Measurements from ENCODE around the gene RHEBL1.

Gene RHEBL1

DNA sequence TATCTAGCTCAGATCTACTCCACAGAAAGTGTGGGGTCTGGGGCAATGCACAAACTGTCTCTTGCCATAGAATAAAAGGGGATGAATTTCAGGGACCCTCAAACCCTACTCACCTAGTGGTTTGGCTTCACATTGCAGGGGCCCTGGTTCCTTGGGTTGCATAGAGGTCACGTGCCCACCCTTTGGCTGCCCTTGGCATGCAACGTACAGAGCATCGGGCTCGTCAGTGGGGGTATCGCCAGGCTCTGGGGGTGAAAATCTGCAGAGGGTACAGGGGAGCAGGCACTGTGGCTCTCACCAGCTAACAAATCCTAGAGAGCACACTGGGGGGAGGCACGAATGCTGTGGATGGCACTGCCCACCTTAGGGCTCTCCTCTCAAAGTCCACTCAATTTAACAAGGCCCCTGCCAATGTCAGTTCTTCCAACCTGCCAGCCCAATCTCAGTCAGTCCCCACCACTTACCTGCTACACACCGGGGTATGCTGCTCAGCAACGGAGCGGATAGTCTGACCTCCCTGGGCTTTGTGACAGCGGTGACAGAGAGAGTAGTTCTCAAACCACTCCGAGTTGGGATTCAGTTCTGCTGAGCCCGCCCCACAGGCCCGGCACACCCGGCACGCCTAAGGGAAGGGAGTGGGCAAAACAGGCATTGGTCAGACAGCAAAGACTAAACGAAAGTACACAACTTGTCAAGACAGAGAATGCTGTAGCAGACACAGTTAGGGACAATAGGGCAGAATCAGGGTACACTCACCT lies 17.1 kb downstream of the RHEBL1 start:
- DNase-seq = no peak

- DNase-seq = no peak
Observed at GRCh38 chr12:49051777-49052438, 17.9 kb downstream of the RHEBL1 start.

- DNase-seq = no peak
Observed at GRCh38 chr12:49051373-49051764, 18.4 kb downstream of the RHEBL1 start.

- DNase-seq = no peak
Observed at GRCh38 chr12:49050507-49051372, 19.0 kb downstream of the RHEBL1 start.

GRCh38 chr12:49049566-49050224 lies 20.1 kb downstream of the RHEBL1 start:
- DNase-seq = no peak

DNA sequence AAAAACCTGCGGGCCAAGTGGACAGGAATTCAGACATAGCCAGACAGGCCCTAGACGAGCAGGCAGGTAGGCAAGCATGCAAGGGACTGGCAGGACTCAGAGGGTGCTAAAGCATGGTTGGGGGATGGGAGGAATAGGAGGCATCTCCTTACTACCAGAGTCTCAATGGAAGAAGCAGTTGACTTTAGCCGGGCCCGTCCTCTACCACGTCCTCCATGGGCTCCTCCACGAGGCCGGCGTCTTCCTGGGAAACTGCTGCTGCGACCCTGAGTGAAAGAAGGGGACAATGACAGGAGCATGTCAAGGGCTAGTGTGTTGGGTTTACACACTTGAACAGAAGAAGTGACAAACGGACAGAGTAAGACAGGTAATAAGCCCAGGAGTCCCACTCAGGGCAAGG lies 20.8 kb downstream of the RHEBL1 start:
- no peak for DNase-seq

GRCh38 chr12:49046129-49046895 lies 23.5 kb downstream of the RHEBL1 start:
- DNase-seq = no peak

GRCh38 chr12:49044660-49045059 lies 25.1 kb downstream of the RHEBL1 start:
- no peak for DNase-seq

- peak; percentile 19 for DNase-seq
Observed at GRCh38 chr12:49043856-49044258, 25.9 kb downstream of the RHEBL1 start.

DNA sequence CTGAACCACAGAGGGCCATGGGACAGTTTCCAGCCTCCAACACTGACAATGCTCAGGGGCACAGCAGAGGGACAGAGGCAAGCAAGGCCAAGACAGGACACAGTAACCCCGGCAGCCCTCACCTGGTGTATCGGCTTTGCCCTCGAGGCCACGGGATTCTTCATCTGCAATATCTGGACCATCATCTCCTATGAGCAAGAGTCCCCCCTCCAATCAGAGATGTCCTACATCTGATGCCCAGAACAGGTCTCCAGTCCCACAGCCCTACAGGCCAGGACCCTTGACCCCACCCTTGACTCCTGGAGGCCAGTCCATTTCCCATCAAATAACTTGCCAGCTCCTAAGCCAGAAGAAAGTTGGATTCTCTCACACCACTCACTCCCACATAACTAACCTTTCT lies 26.5 kb downstream of the RHEBL1 start:
- DNase-seq = no peak

DNA sequence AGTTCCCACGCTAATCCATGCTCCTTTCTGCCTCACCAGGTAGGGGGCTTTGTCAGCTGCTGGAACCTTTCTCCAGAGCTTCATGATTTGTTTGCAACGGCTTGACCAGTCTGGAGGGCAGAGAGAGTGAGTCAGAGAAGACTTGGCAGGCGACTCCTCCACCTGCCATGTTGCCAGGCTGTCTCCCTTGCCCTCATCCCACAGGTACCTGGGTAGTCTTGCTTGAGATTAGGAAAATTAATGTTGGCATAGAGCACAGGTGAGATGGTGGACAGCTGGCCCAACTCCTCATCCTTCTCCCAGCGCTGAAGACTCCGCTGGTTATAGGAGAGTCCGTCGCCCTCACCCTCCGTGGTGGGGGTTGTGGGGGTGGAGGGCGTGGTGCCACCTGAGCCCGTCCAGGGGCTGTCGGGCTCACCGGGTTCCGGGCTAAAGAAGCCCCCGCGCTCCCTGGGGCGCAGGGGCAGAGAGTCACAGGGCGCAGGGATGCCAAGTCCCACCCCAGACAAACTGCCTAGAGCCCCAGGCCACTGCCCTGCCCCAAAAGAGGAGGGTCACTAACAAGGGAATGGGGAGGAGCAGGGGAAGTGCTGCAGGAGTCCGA lies 27.8 kb downstream of the RHEBL1 start:
- no peak for DNase-seq

GRCh38 chr12:49041036-49041880 lies 28.5 kb downstream of the RHEBL1 start:
- no peak for DNase-seq

DNA sequence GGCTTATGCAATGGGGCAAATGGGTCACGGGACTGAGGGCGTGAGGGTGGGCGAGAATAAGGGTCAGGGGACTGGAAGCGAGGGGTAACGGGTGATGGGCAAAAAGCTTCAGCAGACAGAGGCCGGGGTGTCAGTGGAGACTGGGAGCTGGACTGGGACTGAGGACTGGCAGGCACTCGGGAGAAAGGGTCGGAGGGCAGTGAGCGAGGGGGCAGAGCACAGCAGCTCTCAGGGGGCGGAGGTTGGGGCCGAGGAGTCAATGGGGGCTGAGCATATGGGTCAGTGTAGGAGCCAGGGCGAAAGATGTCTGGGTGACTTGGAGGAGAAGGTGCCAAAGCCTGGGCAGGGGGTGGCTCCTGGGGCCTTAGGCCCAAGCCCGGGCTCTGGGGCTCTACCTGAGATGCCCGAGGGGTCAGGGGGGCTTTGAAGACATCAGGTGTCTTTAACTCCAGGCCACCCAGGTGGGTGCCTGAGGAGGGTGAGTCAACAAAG lies 29.4 kb downstream of the RHEBL1 start:
- DNase-seq = no peak

DNA sequence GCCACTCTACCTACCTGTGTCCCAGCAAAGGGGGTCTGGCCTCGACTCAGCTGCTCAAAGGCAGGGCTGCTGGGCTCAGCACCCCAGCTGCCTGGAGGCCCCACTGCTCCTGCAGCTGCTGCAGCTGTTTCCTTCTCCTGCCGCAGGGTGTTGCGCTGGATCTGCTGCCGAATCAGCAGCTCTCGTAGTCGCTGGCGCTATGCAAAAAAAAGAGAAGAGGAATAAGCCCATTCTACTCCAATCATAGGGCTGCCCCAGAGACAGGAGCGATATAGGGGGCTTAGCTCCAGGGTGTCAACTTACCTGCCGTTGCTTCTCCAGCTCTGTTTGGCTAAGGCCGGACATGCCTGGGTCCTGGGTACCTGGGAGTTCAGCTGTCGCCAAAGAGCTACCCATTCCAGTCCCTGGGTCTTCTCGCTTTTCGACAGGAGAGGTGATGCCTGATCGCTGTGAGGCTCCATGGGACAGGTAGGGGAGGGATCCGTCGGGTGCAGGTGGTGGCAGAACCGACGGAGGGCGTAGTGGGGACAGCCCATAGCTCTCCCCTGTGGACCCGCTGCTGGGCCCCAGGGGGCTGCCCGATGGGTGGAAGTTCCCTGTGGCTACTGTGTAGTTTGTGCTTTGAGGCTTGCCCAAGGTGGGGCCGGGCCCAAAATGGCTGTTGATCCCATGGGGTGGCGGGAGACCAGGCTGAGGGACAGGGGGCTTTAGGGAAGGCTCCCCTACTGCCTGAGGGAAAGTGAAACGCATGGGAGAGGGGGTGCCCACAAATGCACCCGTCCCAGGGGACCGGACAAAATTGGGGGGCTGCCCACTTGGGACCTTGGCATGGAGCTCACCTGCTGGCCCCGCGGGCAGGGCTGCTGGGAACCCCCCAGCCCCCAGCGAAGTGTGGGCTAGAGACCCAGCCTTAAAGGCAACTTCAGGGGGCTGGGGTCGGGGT lies 30.1 kb downstream of the RHEBL1 start:
- no peak for DNase-seq

- no peak for DNase-seq
Observed at GRCh38 chr12:49038291-49038955, 31.4 kb downstream of the RHEBL1 start.

DNA sequence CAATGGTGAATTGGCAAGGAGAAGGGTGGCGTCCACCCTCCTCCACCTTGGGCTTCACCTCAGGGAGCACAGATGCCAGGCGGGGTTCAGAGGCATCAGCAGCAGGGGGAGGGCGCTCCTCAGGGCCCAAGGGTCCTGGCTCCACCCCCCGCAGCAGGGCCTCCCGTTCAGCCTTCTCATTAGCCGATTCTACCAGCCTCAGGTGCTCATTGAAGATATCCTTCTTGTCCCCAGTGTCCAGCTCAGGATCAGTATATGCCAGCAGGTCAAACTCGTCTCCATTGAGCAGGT lies 31.9 kb downstream of the RHEBL1 start:
- DNase-seq = no peak

- no peak for DNase-seq
Observed at GRCh38 chr12:49037111-49037946, 32.5 kb downstream of the RHEBL1 start.

- DNase-seq = no peak
Observed at GRCh38 chr12:49036029-49036428, 33.8 kb downstream of the RHEBL1 start.
